Breast epithelium (tissue), 4 donors: ENCODE data around the gene TLE2. TPM values are rescaled to one million over a fixed set of nuclear protein-coding genes. Genes with fewer than 3 reads are reported as not detected.

Source experiments
- DNase-seq, 2 donors: peaks; one replicate each; pipeline ENCODE4 v3.0.0-alpha.2; 2019; ENCODE audit warnings: low spot score in 2 of 2
- H3K27ac ChIP-seq, 2 donors: fragments of 200-600 bp; sonication (generic) in 1 of 2; one replicate each; pipeline ENCODE4 v1.5.1; 2016 to 2019; ENCODE audit warnings: mild to moderate bottlenecking in 1 of 2
- H3K27me3 ChIP-seq, 2 donors: fragments of 200-600 bp; sonication (generic) in 1 of 2; one replicate each; pipeline versions ENCODE4 v1.5.1 to v1.6.0; 2017 to 2019; ENCODE audit warnings: control low read depth in 1 of 2, mild to moderate bottlenecking in 1 of 2
- H3K36me3 ChIP-seq: fragments of 200-600 bp; one replicate; pipeline ENCODE4 v1.5.1; 2019
- H3K4me1 ChIP-seq, 2 donors: fragments of 200-600 bp; sonication (generic); one replicate each; pipeline ENCODE4 v1.5.1; 2016 to 2019; ENCODE audit warnings: control low read depth in 1 of 2
- H3K4me3 ChIP-seq, 3 donors: fragments of 200-600 bp; sonication (generic); 1 replicate in 2 of 3; 2 replicates in 1 of 3; pipeline ENCODE4 v1.5.1; 2016 to 2019; ENCODE audit warnings: mild to moderate bottlenecking in 3 of 3, moderate library complexity in 2 of 3
- H3K9me3 ChIP-seq, 2 donors: fragments of 200-600 bp; sonication (generic) in 1 of 2; one replicate each; pipeline ENCODE4 v1.5.1; 2016 to 2019; ENCODE audit warnings: control low read depth in 1 of 2
- CTCF ChIP-seq, 3 donors: fragments of 450-650 bp; IDR thresholded peaks; one replicate each; pipeline ENCODE4 v1.5.1; 2016 to 2017; ENCODE audit warnings: antibody characterized with exemption in 3 of 3, mild to moderate bottlenecking in 3 of 3, moderate library complexity in 3 of 3
- POLR2A ChIP-seq: fragments of 450-650 bp; IDR thresholded peaks from one replicate; pipeline ENCODE4 v1.6.1; 2016; ENCODE audit warnings: antibody characterized with exemption, mild to moderate bottlenecking, moderate library complexity
- POLR2AphosphoS5 ChIP-seq, 3 donors: sonication (generic); formaldehyde crosslinking; IDR thresholded peaks; one replicate each; pipeline ENCODE4 v1.6.1; 2017; ENCODE audit warnings: antibody characterized with exemption in 3 of 3
- intact Hi-C: fragments of 100-400 bp; cut with DNase I; formaldehyde crosslinking; loops from one replicate; pipeline ENCODE4 v1.15.1; 2023; ENCODE audit warnings: low total_unique reads
- total RNA-seq, 3 donors: library from RNA; depleted of rRNA; stranded (reverse); fragments of >200 nt; gene quantifications; one replicate each; pipeline ENCODE4 v1.1.0, GENCODE V29; 2016

TLE2 gene
- total RNA-seq, 3 donors from 2014 or later = 25.3 to 65.6 (median 35.1) TPM

GRCh38 chr19:3071768-3072167, 42.7 kb upstream of the TLE2 start:
- no peak overlapping the region for H3K27ac ChIP-seq
- H3K4me1 ChIP-seq = no peaks in the 10 kb centered on the region
- no peaks in the 10 kb centered on the region for H3K36me3 ChIP-seq
- H3K4me3 ChIP-seq = no peak overlapping the region
- no peaks in the 10 kb centered on the region for H3K9me3 ChIP-seq
- H3K27me3 ChIP-seq = no peaks in the 10 kb centered on the region
- TF ChIP-seq POLR2A (no peak), CTCF (IDR thresholded peaks at IDR 0.05) (no peak), POLR2AphosphoS5 (IDR thresholded peaks at IDR 0.05) (no peak)
- intact Hi-C loops = no loop called here
- DNase-seq = no peak

GRCh38 chr19:3068071-3068470, 39.0 kb upstream of the TLE2 start:
- no peaks in the 10 kb centered on the region for H3K9me3 ChIP-seq
- H3K27me3 ChIP-seq = no peaks in the 10 kb centered on the region
- no peaks in the 10 kb centered on the region for H3K36me3 ChIP-seq
- no peak overlapping the region for H3K27ac ChIP-seq
- no peaks in the 10 kb centered on the region for H3K4me1 ChIP-seq
- intact Hi-C loops = loop anchor here (5.0 kb wide), 1 partner anchor 44 kb away; no protein-coding TSS in a partner anchor
- DNase-seq = no peak
- H3K4me3 ChIP-seq = no peak overlapping the region
- TF ChIP-seq POLR2AphosphoS5 (IDR thresholded peaks at IDR 0.05) (no peak), POLR2A (no peak), CTCF (IDR thresholded peaks at IDR 0.05) (no peak)

GRCh38 chr19:3067563-3067962, 38.5 kb upstream of the TLE2 start:
- no peak overlapping the region for H3K27ac ChIP-seq
- TF ChIP-seq POLR2A (no peak), CTCF (IDR thresholded peaks at IDR 0.05) (no peak), POLR2AphosphoS5 (IDR thresholded peaks at IDR 0.05) (no peak)
- H3K4me1 ChIP-seq = peaks cover 0 to 3% of the 10 kb centered on the region in 2 donors
- intact Hi-C loops = loop anchor here (5.0 kb wide), 1 partner anchor 45 kb away; no protein-coding TSS in a partner anchor
- no peaks in the 10 kb centered on the region for H3K9me3 ChIP-seq
- H3K4me3 ChIP-seq = no peak overlapping the region
- H3K36me3 ChIP-seq = no peaks in the 10 kb centered on the region
- no peak for DNase-seq
- no peaks in the 10 kb centered on the region for H3K27me3 ChIP-seq

GRCh38 chr19:3066482-3067049, 37.5 kb upstream of the TLE2 start:
- intact Hi-C loops = loop anchor here (5.0 kb wide), 1 partner anchor 46 kb away; no protein-coding TSS in a partner anchor
- H3K27ac ChIP-seq = no peak overlapping the region
- no peak for DNase-seq

More at GRCh38 chr19:3066482-3067049, 37.5 kb upstream of the TLE2 start:
- Histone ChIP-seq H3K9me3 (no peaks in the 10 kb centered on the region), H3K4me3 (no peak overlapping the region), H3K36me3 (no peaks in the 10 kb centered on the region), H3K4me1 (peaks cover 0 to 3% of the 10 kb centered on the region in 2 donors), H3K27me3 (no peaks in the 10 kb centered on the region)
- TF ChIP-seq POLR2A (no peak), POLR2AphosphoS5 (IDR thresholded peaks at IDR 0.05) (no peak), CTCF (IDR thresholded peaks at IDR 0.05) (no peak)
